Measurements from ENCODE around the gene ATG9B. TPM values are rescaled to one million over a fixed set of nuclear protein-coding genes. Genes with fewer than 3 reads are reported as not detected.

The ATG9B gene
- total RNA-seq, 1 experiment from 2014 or later = 13.7 TPM

- Histone ChIP-seq H3K4me1 (replicated peaks; ENCODE audit: insufficient read depth) (no peaks in the 10 kb centered on the region), H3K27me3 (ENCODE audit: insufficient read depth, low read depth) (peaks cover 6% of the 10 kb centered on the region; the same call in 1 of the 2 replicates), H4K20me1 (ENCODE audit: insufficient read depth) (no peaks in the 10 kb centered on the region), H3F3A (ENCODE audit: insufficient read depth, low read depth) (peaks cover 8% of the 10 kb centered on the region; the same call in 1 of the 2 replicates), H3K36me3 (ENCODE audit: low read depth) (no peaks in the 10 kb centered on the region), H3K27ac (no peak overlapping the region), H3K9me3 (ENCODE audit: insufficient read depth, low read depth) (peaks cover 20% of the 10 kb centered on the region; the same call in 1 of the 2 replicates), H3K4me2 (no peak overlapping the region), H3K4me3 (no peak overlapping the region), H3K9me2 (ENCODE audit: insufficient read depth) (no peaks in the 10 kb centered on the region), H2AFZ (no peak overlapping the region), H3K79me2 (ENCODE audit: low read depth) (no peaks in the 10 kb centered on the region)
- CTCF ChIA-PET = no interaction called here
- no peak for DNase-seq
- TF ChIP-seq EZH2 (IDR thresholded peaks at IDR 0.05; ENCODE audit: low read depth) (no peak), CTCF (conservative IDR thresholded peaks at IDR 0.05) (no peak)
- POLR2A ChIA-PET (ENCODE audit: unreplicated experiment) = no interaction called here
- intact Hi-C loops (cut with micrococcal nuclease; ENCODE audit: unreplicated experiment) = no loop called here
- no TSS peak for BruUV-seq (replicated peaks)
Measured at GRCh38 chr7:150992833-150993302, 31.4 kb downstream of the ATG9B start.

DNA sequence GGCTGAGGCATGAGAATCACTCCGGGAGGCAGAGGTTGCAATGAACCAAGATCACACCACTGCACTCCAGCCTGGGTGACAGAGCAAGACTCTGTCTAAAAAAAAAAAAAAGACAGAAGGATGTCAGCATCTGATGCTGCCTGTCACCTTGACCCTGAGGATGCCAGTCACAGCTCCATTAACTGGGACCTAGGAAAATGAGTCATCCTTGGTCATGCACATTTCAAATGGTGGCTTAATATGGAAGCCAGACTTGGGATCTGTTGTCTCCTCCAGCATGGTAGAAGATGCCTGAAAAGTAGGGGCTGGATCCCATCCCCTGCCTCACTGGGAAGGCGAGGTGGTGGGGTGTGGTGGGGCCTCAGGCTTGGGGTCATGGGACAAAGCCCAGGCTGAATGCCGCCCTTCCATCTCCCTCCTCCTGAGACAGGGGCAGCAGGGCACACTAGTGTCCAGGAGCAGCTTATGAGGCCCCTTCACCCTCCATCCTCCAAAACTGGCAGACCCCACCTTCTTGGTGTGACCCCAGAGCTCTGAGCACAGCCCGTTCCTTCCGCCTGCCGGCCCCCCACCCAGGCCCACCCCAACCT is 32.1 kb downstream of the ATG9B start:
- H3K4me3 ChIP-seq = no peak overlapping the region
- H2AFZ ChIP-seq = no peak overlapping the region
- TF ChIP-seq CTCF (conservative IDR thresholded peaks at IDR 0.05) = no peak
- TF ChIP-seq EZH2 (IDR thresholded peaks at IDR 0.05; ENCODE audit: low read depth) = no peak
- H3K4me2 ChIP-seq = no peak overlapping the region
- intact Hi-C loops (cut with micrococcal nuclease; ENCODE audit: unreplicated experiment) = no loop called here
- no peak for DNase-seq
- ChIA-PET POLR2A (ENCODE audit: unreplicated experiment) (no interaction called here), CTCF (no interaction called here)
- no peaks in the 10 kb centered on the region for H3K36me3 ChIP-seq (ENCODE audit: low read depth)
- H3K9me3 ChIP-seq (ENCODE audit: insufficient read depth, low read depth) = peaks cover 20% of the 10 kb centered on the region; the same call in 1 of the 2 replicates
- no TSS peak for BruUV-seq (replicated peaks)
- no peaks in the 10 kb centered on the region for H3K9me2 ChIP-seq (ENCODE audit: insufficient read depth)
- H3K4me1 ChIP-seq (replicated peaks; ENCODE audit: insufficient read depth) = no peaks in the 10 kb centered on the region
- peaks cover 14% of the 10 kb centered on the region; the same call in 1 of the 2 replicates for H3K27me3 ChIP-seq (ENCODE audit: insufficient read depth, low read depth)
- H3F3A ChIP-seq (ENCODE audit: insufficient read depth, low read depth) = peaks cover 8% of the 10 kb centered on the region; the same call in 1 of the 2 replicates
- H4K20me1 ChIP-seq (ENCODE audit: insufficient read depth) = no peaks in the 10 kb centered on the region
- H3K27ac ChIP-seq = no peak overlapping the region
- no peaks in the 10 kb centered on the region for H3K79me2 ChIP-seq (ENCODE audit: low read depth)

DNA sequence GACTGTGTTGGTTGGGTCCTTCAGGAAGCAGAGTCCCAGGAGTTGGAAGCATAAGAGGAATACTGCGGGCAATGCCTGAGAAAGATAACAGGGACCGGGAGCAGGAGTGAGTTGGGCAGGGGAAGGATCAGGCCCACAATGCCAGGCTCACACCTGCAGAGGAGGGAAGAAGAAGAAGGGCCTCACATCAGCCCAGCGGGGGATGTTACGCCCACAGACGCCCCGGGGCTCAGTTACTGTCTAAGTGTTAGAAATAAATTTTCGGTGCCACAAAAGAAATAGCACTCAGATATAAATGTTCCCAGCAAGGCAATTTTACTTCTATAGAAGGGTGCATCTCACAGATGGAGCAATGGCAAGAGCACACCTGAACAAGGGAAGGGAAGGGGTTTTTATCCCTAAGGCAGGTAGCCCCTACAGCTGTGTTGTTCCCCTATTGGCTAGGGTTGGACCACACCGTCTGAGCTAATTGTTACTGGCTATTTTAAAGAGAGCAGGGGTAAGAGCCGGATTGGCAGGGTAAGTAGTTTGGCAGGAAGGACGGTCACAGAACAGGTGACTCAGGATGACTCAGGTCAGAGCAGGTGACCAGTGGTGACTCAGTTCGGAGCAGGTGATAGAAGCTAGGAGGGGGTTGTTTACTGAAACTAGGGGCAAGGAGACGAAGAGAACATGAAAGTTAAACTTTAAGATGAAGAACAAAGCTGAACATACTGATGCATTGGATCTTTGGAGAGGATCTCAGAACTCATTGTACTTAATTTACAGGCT is 33.7 kb downstream of the ATG9B start, which contains the start of gene NOS3:
NOS3 (plus strand) TSS at position 602 of the 771 bp plus-strand sequence. CDS start 2,787 bp downstream, outside the sequence.
- Histone ChIP-seq H3K4me2 (no peak within 1 kb of the TSS), H2AFZ (no peak within 1 kb of the TSS), H3K27me3 (ENCODE audit: insufficient read depth, low read depth) (peaks cover 21% of the 10 kb centered on the region; the same call in 1 of the 2 replicates), H3K36me3 (ENCODE audit: low read depth) (no peaks in the 10 kb centered on the region), H3F3A (ENCODE audit: insufficient read depth, low read depth) (peaks cover 8% of the 10 kb centered on the region; the same call in 1 of the 2 replicates), H3K4me3 (no peak within 1 kb of the TSS), H4K20me1 (ENCODE audit: insufficient read depth) (no peaks in the 10 kb centered on the region), H3K79me2 (ENCODE audit: low read depth) (no peaks in the 10 kb centered on the region), H3K9me2 (ENCODE audit: insufficient read depth) (no peaks in the 10 kb centered on the region), H3K27ac (peak within 1 kb of the TSS; percentile 45), H3K4me1 (replicated peaks; ENCODE audit: insufficient read depth) (no peaks in the 10 kb centered on the region), H3K9me3 (ENCODE audit: insufficient read depth, low read depth) (peaks cover 20% of the 10 kb centered on the region; the same call in 1 of the 2 replicates)
- DNase-seq = peak; percentile 55 to 58
- ChIA-PET POLR2A (ENCODE audit: unreplicated experiment) (interaction anchor here (0.7 kb wide), 1 partner anchor 79 kb away, joined by 6 read pairs; no protein-coding TSS in a partner anchor), CTCF (interaction anchor here (0.5 kb wide), 1 partner anchor 19 kb away, joined by 3 read pairs; no protein-coding TSS in a partner anchor)
- TF ChIP-seq CTCF (conservative IDR thresholded peaks at IDR 0.05) = no peak
- TF ChIP-seq EZH2 (IDR thresholded peaks at IDR 0.05; ENCODE audit: low read depth) = no peak
- BruUV-seq (replicated peaks) = no TSS peak
- intact Hi-C loops (cut with micrococcal nuclease; ENCODE audit: unreplicated experiment) = no loop called here
